WTC11 (cell line): ENCODE results near the gene MAP7D3. TPM values are rescaled to one million over a fixed set of nuclear protein-coding genes. Genes with fewer than 3 reads are reported as not detected.

ENCODE experiments used
- ATAC-seq: fragments of 200-7000 bp; cut with Tn5 transposase; 2 replicates; pipeline ENCODE4 v1.10.0; 2021; ENCODE audit warnings: mild to moderate bottlenecking, moderate library complexity
- CTCF ChIA-PET: fragments of 300-600 bp; sonication (Branson Sonifier 250); formaldehyde crosslinking; loops from one replicate; lab custom pipeline; 2021; ENCODE audit warnings: antibody characterized with exemption; lab: Charles Lee
- POLR2A ChIA-PET: fragments of 350-600 bp; sonication (Branson Sonifier 250); formaldehyde crosslinking; loops from one replicate; lab custom pipeline; 2021; ENCODE audit warnings: antibody characterized with exemption; lab: Charles Lee
- DNase-seq: peaks from one replicate; pipeline ENCODE4 v3.0.0; 2021; ENCODE audit warnings: low spot score
- H3K27ac Mint-ChIP-seq: 2 replicates; pipeline ENCODE4 v1.8.0; 2021; ENCODE audit warnings: mixed read lengths
- H3K27me3 Mint-ChIP-seq: 2 replicates; pipeline ENCODE4 v1.8.0; 2021; ENCODE audit warnings: low read depth, mild to moderate bottlenecking, moderate library complexity, mixed read lengths
- H3K36me3 Mint-ChIP-seq: 2 replicates; pipeline ENCODE4 v1.8.0; 2021; ENCODE audit warnings: mixed read lengths
- H3K4me1 Mint-ChIP-seq: 2 replicates; pipeline ENCODE4 v1.8.0; 2022; ENCODE audit warnings: mixed read lengths
- H3K4me3 Mint-ChIP-seq: 2 replicates; pipeline ENCODE4 v1.8.0; 2021; ENCODE audit warnings: mild to moderate bottlenecking, moderate library complexity, mixed read lengths
- H3K9me3 Mint-ChIP-seq: 2 replicates; pipeline ENCODE4 v1.8.0; 2021; ENCODE audit warnings: mixed read lengths
- AFF4 ChIP-seq: sonication (generic); formaldehyde crosslinking; IDR thresholded peaks from 2 replicates; pipeline ENCODE4 v1.8.1; 2023; ENCODE audit warnings: mild to moderate bottlenecking, missing genetic modification reagents, borderline replicate concordance
- E2F1 ChIP-seq: sonication (generic); formaldehyde crosslinking; IDR thresholded peaks from 2 replicates; pipeline ENCODE4 v1.8.0; 2022; ENCODE audit warnings: mild to moderate bottlenecking, missing genetic modification reagents
- ERG ChIP-seq: fragments of 250-450 bp; sonication (Bioruptor Pico); IDR thresholded peaks from 2 replicates; pipeline ENCODE4 v1.8.0; 2021; ENCODE audit warnings: mild to moderate bottlenecking
- FOXP1 ChIP-seq: sonication (generic); formaldehyde crosslinking; IDR thresholded peaks from 2 replicates; pipeline ENCODE4 v1.8.0; 2022; ENCODE audit warnings: missing genetic modification reagents, mild to moderate bottlenecking, moderate library complexity, borderline replicate concordance
- GABPB1 ChIP-seq: sonication (generic); formaldehyde crosslinking; IDR thresholded peaks from 2 replicates; pipeline ENCODE4 v1.8.1; 2023; ENCODE audit warnings: mild to moderate bottlenecking, missing genetic modification reagents
- MXD4 ChIP-seq: fragments of 250-450 bp; sonication (Bioruptor Pico); IDR thresholded peaks from 2 replicates; pipeline ENCODE4 v1.8.0; 2021; ENCODE audit warnings: mild to moderate bottlenecking, moderate library complexity, borderline replicate concordance
- NFATC4 ChIP-seq: fragments of 250-450 bp; sonication (Bioruptor Pico); IDR thresholded peaks from 2 replicates; pipeline ENCODE4 v1.9.0; 2021; ENCODE audit warnings: mild to moderate bottlenecking
- RORB ChIP-seq: fragments of 250-450 bp; sonication (Bioruptor Pico); IDR thresholded peaks from 2 replicates; pipeline ENCODE4 v1.9.0; 2021; ENCODE audit warnings: mild to moderate bottlenecking
- SOX15 ChIP-seq: fragments of 250-450 bp; sonication (Bioruptor Pico); IDR thresholded peaks from 2 replicates; pipeline ENCODE4 v1.9.0; 2021; ENCODE audit warnings: mild to moderate bottlenecking
- TEAD4 ChIP-seq: sonication (generic); formaldehyde crosslinking; IDR thresholded peaks from 2 replicates; pipeline ENCODE4 v1.8.0; 2022; ENCODE audit warnings: mild to moderate bottlenecking, missing genetic modification reagents
- USF1 ChIP-seq: sonication (generic); formaldehyde crosslinking; IDR thresholded peaks from 2 replicates; pipeline ENCODE4 v1.8.0; 2022; ENCODE audit warnings: mild to moderate bottlenecking, missing genetic modification reagents
- ZNF396 ChIP-seq: fragments of 250-450 bp; sonication (Bioruptor Pico); IDR thresholded peaks from 2 replicates; pipeline ENCODE4 v1.8.0; 2021; ENCODE audit warnings: mild to moderate bottlenecking, moderate library complexity, borderline replicate concordance
- total RNA-seq: library from RNA; stranded (reverse); gene quantifications from 3 replicates; pipeline ENCODE4 v1.2.3, GENCODE V29; 2021

MAP7D3 gene
- total RNA-seq, 1 experiment from 2014 or later = 12.3 TPM

- DNase-seq (no peak), ATAC-seq (no peak)
- Mint-ChIP-seq H3K9me3 (no peaks in the 10 kb centered on the region), H3K27me3 (no peaks in the 10 kb centered on the region), H3K4me3 (no peak overlapping the region), H3K36me3 (no peaks in the 10 kb centered on the region), H3K27ac (no peak overlapping the region), H3K4me1 (0 out of 2 replicates have a peak, but pooled peaks cover under 1% of the 10 kb centered on the region)
- ChIA-PET POLR2A (interaction anchor here (0.7 kb wide), 1 partner anchor 149 kb away, joined by 4 read pairs; no protein-coding TSS in a partner anchor), CTCF (no interaction called here)
- TF ChIP-seq TEAD4 (CRISPR knock-in tag) (no peak), GABPB1 (CRISPR knock-in tag) (no peak), ERG (CRISPR knock-in tag) (no peak), E2F1 (CRISPR knock-in tag) (no peak), FOXP1 (CRISPR knock-in tag) (no peak), MXD4 (CRISPR knock-in tag) (no peak), USF1 (CRISPR knock-in tag) (no peak), SOX15 (CRISPR knock-in tag) (no peak)
These were observed 58.3 kb downstream of the MAP7D3 start for GRCh38 chrX:136192839-136193414.

- no peak for TF ChIP-seq RORB (CRISPR knock-in tag)
- ChIA-PET CTCF (no interaction called here), POLR2A (no interaction called here)
- no peaks in the 10 kb centered on the region for H3K27me3 Mint-ChIP-seq
- H3K9me3 Mint-ChIP-seq = no peaks in the 10 kb centered on the region
- ATAC-seq (no peak), DNase-seq (no peak)
- no peak overlapping the region for H3K27ac Mint-ChIP-seq
- no peaks in the 10 kb centered on the region for H3K36me3 Mint-ChIP-seq
- no peaks in the 10 kb centered on the region for H3K4me1 Mint-ChIP-seq
- H3K4me3 Mint-ChIP-seq = no peak overlapping the region
These were observed 59.1 kb downstream of the MAP7D3 start for GRCh38 chrX:136192135-136192534.

- Mint-ChIP-seq H3K27me3 (no peaks in the 10 kb centered on the region), H3K9me3 (no peaks in the 10 kb centered on the region), H3K27ac (no peak overlapping the region), H3K4me3 (no peak overlapping the region), H3K36me3 (no peaks in the 10 kb centered on the region), H3K4me1 (no peaks in the 10 kb centered on the region)
- TF ChIP-seq NFATC4 (CRISPR knock-in tag) = no peak
- no peak for TF ChIP-seq ZNF396
- TF ChIP-seq AFF4 (CRISPR knock-in tag) = no peak
- POLR2A ChIA-PET = no interaction called here
- ATAC-seq (no peak), DNase-seq (no peak)
- CTCF ChIA-PET = no interaction called here
These were observed 60.0 kb downstream of the MAP7D3 start for GRCh38 chrX:136191171-136191570.
